Erythroblast (primary cell): ENCODE measurements around the gene ATM.
A peak's percentile ranks its signal among the peaks of the same experiment; 100 is the strongest.
"Not testable (repeated sequence)": the region's sequence is repeated elsewhere in the genome, so short reads cannot be mapped to it uniquely, and the experiment has no call there.

Experiments used
- DNase-seq, 2 experiments: peaks; one replicate each; lab custom pipeline; 2025; lab: John Stamatoyannopoulos, UW
- GATA1 ChIP-seq: IDR thresholded peaks from 2 replicates; pipeline ENCODE4 v1.6.1; 2011; ENCODE audit warnings: low read depth, mild to moderate bottlenecking, control low read depth, low read length, moderate library complexity
- POLR2A ChIP-seq: IDR thresholded peaks from 2 replicates; pipeline ENCODE4 v1.6.1; 2011; ENCODE audit warnings: mild to moderate bottlenecking, low read length

Gene ATM

GRCh38 chr11:108224911-108225786 is 2.3 kb downstream of the ATM start:
- peak in 1 of 2 experiments; percentile 8 for DNase-seq
- TF ChIP-seq GATA1 (no peak), POLR2A (no peak)

- TF ChIP-seq GATA1 (no peak), POLR2A (no peak)
- no peak for DNase-seq
Observed at GRCh38 chr11:108226036-108226435, 3.2 kb downstream of the ATM start.

- no peak for DNase-seq
- no peak for TF ChIP-seq GATA1
- TF ChIP-seq POLR2A, result no peak
Observed at GRCh38 chr11:108228251-108228650, 5.4 kb downstream of the ATM start.

DNA sequence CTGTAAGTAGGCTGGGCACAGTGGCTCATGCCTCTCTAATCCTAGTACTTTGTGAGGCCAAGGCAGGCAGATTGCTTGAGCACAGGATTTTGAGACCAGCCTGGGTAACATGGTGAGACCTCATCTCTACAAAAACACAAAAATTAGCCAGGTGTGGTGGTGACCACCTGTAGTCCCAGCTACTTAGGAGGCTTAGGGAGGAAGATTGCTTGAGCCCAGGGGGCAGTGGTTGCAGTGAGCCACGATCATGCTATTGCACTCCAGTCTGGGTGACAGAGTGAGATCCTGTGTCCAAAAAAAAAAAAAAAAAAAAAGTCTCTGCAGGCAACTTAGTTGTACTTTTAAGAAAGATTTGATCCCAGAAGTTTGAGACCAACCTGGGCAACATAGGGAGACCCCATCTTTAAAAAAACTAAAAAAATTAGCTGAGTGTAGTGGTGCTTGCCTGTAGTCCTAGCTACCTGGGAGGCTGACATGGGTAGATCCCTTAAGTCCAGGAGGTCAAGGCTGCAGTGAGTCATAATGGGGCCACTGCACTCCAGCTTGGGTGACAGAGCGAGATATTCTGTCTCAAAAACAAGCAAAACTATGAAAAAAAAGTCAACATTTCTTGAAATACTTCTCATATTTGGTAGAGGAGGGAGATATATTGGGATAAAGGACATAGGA is 10.5 kb downstream of the ATM start:
- TF ChIP-seq POLR2A, result no peak
- no peak for TF ChIP-seq GATA1
- DNase-seq, result peak in 1 of 2 experiments; percentile 2

GRCh38 chr11:108235192-108235591 is 12.3 kb downstream of the ATM start:
- DNase-seq, result no peak
- TF ChIP-seq POLR2A (no peak), GATA1 (no peak)

GRCh38 chr11:108235633-108236032 is 12.8 kb downstream of the ATM start:
- no peak for DNase-seq
- TF ChIP-seq GATA1 (no peak), POLR2A (no peak)

- no peak for DNase-seq
- no peak for TF ChIP-seq POLR2A
- TF ChIP-seq GATA1, result no peak
Observed at GRCh38 chr11:108237058-108237481, 14.2 kb downstream of the ATM start.

- TF ChIP-seq GATA1, result no peak
- TF ChIP-seq POLR2A, result no peak
Observed at GRCh38 chr11:108239076-108239475, 16.2 kb downstream of the ATM start.

GRCh38 chr11:108241330-108242037 is 18.6 kb downstream of the ATM start:
- peak; percentile 5 to 48 for DNase-seq
- TF ChIP-seq POLR2A (no peak), GATA1 (no peak)

More at GRCh38 chr11:108239076-108239475, 16.2 kb downstream of the ATM start:
- no peak for DNase-seq

GRCh38 chr11:108242422-108242821 is 19.6 kb downstream of the ATM start:
- no peak for TF ChIP-seq GATA1
- no peak for DNase-seq

- TF ChIP-seq POLR2A (no peak), GATA1 (no peak)
- no peak for DNase-seq
Observed at GRCh38 chr11:108246308-108246707, 23.4 kb downstream of the ATM start.

GRCh38 chr11:108246885-108247284 is 24.0 kb downstream of the ATM start:
- no peak for DNase-seq
- TF ChIP-seq GATA1 (no peak), POLR2A (no peak)

DNA sequence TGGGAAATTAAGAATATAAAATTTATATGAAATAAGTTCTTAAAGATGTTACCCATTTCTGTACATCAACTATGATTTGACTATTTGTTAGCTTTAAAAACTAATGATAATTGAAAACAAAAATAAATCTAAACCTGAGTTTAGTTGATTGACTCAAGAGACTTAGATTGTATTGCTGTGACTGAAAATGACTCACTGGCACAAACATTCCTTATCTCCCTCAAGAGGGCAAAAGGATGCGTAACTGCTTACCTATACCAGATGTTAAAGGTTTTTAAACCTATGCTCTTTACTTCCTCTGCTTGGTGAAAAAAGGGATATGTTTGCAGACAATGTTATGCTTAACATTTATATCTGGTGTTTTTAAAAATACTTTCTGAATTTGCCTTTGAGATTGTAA is 30.3 kb downstream of the ATM start:
- peak in 1 of 2 experiments; percentile 4 for DNase-seq
- no peak for TF ChIP-seq GATA1
- no peak for TF ChIP-seq POLR2A

GRCh38 chr11:108269583-108269982 is 46.7 kb downstream of the ATM start:
- TF ChIP-seq GATA1 (no peak), POLR2A (no peak)
- no peak for DNase-seq

- DNase-seq, result not testable (repeated sequence)
Observed at GRCh38 chr11:108276985-108277616, 54.2 kb downstream of the ATM start.
